Amniotic stem cell (primary cell): ENCODE data around the gene TRAM1L1.

Experiments
- DNase-seq: peaks from one replicate; lab custom pipeline; 2025; lab: John Stamatoyannopoulos, UW

Gene TRAM1L1

GRCh38 chr4:117084866-117085701, at the start of gene TRAM1L1:
TSS of gene TRAM1L1 (minus strand) at chr4:117085576. CDS start at chr4:117085393, 183 bp downstream.
- peak; percentile 27 for DNase-seq

GRCh38 chr4:117134386-117134785, 49.0 kb upstream of the TRAM1L1 start:
- peak; percentile 47 for DNase-seq

GRCh38 chr4:117096886-117097285, 11.5 kb upstream of the TRAM1L1 start:
- DNase-seq = no peak

- DNase-seq = no peak
Observed at GRCh38 chr4:117096462-117096861, 11.1 kb upstream of the TRAM1L1 start.

GRCh38 chr4:117093571-117093970, 8.2 kb upstream of the TRAM1L1 start:
- DNase-seq = no peak

- no peak for DNase-seq
Observed at GRCh38 chr4:117077760-117078159, 7.6 kb downstream of the TRAM1L1 start.

GRCh38 chr4:117068120-117068519, 17.3 kb downstream of the TRAM1L1 start:
- DNase-seq = no peak

- DNase-seq = no peak
Observed at GRCh38 chr4:117063961-117064696, 21.2 kb downstream of the TRAM1L1 start.

GRCh38 chr4:117042962-117043361, 42.4 kb downstream of the TRAM1L1 start:
- no peak for DNase-seq
